MM.1S (cell line): ENCODE measurements around the gene PTPRO.

Source experiments
- CTCF ChIP-seq: fragments of 300-600 bp; sonication (generic); IDR thresholded peaks from 2 replicates; pipeline ENCODE4 v1.5.1; 2016; ENCODE audit warnings: antibody characterized with exemption, low read length, mixed read lengths
- EZH2 ChIP-seq: fragments of 300-600 bp; sonication (generic); optimal IDR thresholded peaks from 2 replicates; pipeline ENCODE3; 2017; ENCODE audit warnings: low read depth, mild to moderate bottlenecking, antibody characterized with exemption, low read length, mixed read lengths
- EZH2phosphoT487 ChIP-seq: fragments of 300-600 bp; sonication (generic); IDR thresholded peaks from 2 replicates; pipeline ENCODE4 v1.6.1; 2018; ENCODE audit warnings: antibody characterized with exemption, low read length

GRCh38 chr12:15350643-15351042 is 28.3 kb downstream of the PTPRO start:
- no peak for TF ChIP-seq CTCF
- TF ChIP-seq EZH2, result no peak
- TF ChIP-seq EZH2phosphoT487, result no peak
